Activated T-cell treated with anti-CD3 and anti-CD28 coated beads for 1 hour (primary cell): ENCODE data around the gene PACS2.
"Not testable (repeated sequence)": the region's sequence is repeated elsewhere in the genome, so short reads cannot be mapped to it uniquely, and the experiment has no call there.

Source experiments
- DNase-seq: peaks from one replicate; pipeline ENCODE4 v3.0.0-alpha.2; 2020; ENCODE audit warnings: low read depth

Gene PACS2

DNA sequence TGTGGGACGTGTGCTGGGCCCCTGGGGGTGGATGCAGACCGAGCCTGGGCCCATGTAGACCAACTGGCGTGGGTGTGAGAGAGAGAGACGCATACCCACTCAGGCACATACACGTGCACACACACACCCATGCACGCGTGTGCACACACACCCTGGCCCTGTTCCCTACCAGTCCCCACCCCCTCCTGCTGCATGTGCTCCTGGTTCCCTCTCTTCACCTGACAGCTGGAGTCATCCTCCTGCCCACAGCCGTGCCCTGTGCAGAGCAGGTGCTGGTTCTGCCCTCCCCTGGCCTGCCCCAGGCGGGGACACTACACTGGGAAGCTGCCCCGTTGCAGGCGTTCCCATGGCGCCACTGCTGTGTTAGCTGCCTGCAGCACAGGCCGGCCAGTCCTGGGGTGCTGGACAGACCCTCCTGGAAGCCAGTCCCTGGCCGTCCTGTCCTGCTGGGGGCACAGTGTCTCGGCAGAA is 18.5 kb downstream of the PACS2 start:
- no peak for DNase-seq

DNA sequence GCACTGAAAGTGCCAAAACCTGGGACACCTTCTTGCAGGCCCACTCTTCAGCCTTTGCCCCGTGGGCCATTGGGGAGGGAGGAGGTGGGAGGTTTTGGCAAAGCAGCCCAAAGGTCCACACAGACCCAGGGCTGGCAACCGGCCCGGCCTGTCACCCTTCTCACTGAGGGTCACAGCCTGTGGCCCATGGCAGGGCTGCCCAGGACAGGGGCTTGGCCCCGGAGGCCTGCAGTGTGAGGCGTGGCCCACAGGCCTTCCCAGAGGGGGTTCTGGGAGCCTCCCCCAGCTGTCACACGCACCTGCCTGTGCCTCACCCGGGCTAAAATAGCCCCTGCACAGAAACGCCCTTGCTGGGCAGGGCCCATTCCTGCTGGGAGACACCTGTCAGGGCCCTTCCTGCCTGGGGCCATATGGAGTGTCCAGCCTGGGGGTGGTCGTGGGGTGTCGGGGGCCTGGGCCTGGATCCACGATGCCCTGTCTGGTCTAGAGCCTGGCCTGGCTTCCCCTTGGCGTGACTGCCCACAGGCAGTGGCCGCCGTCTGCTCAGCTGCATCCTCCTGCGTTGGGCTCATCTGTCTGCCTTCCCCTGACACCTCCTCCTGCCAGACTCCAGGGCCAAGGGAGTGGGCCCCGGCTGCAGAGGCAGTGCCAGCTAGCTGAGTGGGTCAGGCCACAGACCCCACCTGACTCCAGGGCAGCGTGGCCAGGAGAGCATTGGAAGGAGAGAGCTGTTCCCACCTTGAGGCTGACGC is 19.2 kb downstream of the PACS2 start:
- DNase-seq: no peak

DNA sequence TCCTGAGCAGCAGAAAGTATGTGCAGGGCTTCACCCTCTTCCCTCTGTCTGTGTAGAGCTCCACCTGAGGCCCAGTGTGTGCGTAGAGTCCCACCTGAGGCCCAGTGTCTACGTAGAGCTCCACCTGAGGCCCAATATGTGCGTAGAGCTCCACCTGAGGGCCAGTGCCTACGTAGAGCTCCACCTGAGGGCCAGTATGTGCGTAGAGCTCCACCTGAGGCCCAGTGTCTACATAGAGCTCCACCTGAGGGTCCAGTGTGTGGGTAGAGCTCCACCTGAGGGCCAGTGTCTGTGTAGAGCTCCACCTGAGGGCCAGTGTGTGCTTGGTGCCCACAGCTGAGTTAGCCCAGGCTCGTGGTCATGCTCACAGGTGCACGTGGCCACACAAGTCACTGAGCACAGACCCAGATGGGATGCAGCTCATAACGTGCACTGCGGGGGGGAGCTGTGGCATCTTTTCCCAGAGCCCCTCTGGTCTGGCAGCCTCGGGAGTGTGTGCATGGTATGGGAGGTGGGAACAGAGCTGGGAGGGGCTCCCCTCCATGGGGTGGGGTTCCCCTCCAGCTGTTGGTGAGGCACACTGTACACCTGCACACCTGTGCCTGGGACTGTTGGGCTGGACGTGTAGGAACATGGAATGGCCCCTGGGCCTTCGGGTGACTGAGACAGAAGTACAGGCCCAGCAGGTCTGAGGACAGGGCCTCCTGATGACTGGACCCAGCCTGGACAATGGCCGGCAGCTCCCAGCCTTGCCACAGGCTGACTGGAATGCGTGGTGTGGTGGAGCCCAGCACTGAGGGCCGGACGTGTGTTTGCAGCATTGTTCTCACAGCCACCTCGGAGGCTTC is 20.1 kb downstream of the PACS2 start:
- no peak for DNase-seq

DNA sequence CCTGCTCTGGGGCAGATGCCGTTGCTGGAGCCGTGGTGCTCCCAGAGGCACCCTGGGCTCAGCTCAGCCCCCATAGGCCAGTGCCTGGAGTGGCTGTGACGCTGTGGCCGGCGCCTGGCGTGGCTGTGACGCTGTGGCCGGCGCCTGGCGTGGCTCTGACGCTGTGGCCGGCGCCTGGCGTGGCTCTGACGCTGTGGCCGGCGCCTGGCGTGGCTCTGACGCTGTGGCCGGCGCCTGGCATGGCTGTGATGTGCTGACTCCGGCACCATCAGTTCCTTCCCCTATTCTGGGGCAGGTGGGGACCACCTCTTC is 20.6 kb downstream of the PACS2 start:
- not testable (repeated sequence) for DNase-seq

DNA sequence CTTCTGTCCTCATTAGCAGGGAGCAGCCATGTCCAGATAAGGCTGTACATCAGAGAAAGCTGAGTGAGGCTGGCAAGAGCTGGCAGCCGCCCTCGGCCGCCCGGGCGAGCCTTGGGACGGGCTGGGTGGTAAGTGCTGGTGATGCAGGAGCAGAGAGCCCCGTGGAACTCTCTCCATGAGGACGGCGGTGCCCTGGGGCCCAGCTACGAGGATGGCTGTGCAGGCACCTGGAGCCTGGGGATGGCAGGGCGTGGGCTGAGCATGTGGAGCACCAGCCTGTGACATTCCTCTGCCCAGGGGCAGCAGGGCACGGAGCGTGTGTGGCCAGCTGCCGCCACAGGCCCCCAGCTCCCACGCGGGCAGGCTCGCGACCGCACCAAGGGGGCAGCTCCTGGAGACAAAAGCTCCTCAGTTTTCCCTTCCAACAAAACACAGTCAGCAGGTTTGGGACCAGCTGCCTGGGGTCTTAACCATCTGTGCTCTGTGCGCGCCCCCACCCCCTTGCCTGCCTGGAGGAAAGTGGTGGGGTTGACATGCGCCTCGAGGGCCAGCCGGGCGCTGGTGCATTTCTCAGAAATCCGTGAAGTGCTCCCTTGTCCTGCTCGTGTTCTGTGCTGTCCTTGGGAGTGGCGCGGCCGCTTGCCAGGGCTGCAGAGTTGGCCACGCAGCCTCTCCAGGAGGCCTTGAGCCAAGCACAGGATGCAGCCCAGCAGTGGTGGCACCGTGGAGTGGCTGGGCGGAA is 21.4 kb downstream of the PACS2 start:
- DNase-seq: no peak

DNA sequence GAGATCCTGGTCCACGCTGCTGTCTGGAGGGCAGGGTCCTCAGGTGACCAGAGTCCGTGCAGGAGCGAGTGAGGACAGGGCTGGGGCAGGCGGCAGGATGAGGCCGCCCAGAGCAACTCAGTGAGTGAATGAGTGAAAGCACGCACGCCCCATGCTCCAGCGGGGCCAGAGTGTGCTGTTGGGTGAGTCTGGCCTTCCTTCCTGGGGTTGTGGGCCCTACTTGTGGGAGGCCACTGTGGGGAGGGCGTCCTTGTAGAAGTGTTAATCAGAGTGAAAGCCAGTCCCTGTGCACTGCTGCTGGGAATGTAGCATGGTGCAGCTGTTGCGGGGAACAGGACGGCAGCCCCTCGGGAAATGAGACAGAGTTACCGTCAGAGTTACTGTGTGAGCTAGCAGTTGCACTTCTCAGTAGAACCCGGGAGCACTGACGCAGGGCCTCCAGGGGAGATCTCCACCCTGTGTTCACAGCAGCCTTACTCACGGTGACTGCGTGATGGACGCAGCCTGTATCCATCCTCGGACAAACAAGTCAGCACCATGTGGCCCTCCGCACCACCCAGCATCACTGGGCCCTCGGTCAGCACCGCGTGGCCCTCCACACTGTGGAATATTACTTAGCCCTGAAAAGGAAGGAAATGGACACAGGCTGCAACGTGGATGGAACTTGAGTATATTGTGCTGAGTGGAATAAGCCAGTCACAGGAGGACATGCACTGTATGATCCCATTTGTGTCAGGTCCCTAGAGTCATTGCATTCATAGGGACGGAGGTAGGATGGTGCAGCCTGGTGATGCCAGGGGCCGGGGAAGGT is 22.1 kb downstream of the PACS2 start:
- DNase-seq: no peak

DNA sequence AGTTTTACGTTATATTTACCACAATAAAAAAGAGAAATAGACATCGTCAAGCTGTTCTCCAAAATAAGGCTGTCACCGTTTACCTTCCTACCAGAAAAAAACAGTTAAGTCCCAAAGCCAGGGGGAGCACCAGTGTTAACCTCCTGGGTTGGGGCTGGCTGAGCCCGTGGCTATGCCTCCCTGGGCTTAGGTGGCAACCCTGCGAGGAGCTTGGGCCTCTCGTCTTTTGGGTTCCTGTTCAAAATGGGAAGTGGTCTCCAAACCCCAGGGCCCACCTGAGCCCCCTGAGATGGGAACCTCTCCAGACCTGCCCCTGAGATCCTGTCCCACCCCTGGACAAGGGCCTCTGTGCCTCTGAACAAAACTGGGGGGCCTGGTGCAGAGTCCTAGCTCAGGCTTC is 22.9 kb downstream of the PACS2 start:
- DNase-seq: no peak

DNA sequence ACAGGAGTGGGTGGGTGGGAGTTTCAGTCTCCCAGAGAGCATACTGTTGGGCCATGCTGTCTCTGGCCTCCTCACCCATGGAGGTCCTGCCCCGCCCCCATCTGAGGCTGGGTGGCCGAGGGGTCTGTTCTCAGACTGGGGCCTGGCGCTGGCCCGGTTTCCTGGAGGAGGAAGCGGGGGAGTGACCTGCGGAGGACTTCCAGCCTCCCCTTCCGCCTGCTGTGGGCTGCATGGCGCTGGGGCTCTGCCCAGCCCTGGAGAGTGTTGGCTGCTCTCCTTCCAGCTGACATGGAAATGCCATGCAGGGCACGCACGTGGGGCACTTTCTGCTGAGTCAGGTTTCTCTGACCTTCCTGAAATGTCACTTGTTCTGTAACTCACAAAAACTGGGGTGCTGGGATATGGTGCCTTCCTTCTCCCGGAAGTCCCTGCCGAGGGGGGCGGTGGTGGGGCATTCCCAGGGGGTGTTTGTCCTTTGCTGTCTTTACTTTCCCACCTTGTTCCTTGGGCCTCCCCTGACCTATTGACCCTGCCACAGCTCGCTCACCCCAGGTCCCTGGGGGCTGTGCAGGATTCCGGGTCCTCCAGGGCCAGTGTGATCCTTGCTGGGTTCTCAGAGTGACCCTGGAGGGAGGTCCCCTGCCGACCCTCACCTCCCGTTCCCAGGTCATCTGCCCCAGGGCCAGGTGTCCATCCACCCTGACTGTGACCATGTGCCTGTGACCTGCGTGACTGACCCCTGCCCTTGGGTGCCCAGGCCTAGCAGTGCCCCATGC is 23.6 kb downstream of the PACS2 start:
- DNase-seq: no peak

DNA sequence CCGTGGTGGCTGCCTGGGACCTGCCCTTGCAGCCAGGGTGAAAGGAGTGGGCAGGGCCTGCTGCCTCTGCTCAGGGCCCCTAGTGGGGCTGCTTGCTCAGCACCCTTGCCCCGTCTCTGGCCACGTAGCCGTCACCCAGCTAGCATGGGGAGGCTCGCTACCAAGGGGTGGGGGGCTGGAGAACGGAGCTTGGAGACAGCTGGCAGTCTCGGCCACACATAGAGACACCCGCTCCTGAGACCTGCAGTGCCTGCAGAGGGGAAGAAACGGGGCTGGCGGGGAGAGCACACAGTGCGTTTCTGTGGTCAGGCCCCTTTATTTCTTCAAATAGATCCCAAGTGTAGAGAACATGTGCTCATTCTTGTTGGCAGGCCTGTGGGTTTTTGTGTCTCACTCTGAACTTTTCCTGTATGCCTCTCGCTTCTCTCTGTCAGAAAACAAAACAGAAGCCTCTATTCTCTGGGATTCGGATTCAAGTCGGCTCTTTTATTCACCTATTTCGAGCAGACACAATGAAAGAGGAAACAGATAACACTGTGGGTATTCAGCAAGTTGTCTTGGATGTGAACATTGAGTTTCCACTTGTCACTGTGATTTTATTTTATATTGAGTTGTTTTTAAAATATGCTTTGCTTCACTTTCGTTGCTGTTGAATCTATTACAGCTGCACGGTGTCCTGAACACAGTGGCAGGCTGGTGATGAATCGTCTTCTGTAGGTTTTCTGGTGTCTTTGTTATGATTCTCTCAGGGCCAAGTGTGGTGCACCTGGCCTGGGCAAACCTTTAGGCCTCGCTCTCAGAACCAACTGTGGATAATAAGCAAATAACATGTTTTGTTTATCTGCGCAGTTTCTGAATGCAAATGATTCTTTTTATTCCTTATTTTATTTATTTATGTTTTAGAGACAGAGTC is 26.5 kb downstream of the PACS2 start:
- DNase-seq: no peak

DNA sequence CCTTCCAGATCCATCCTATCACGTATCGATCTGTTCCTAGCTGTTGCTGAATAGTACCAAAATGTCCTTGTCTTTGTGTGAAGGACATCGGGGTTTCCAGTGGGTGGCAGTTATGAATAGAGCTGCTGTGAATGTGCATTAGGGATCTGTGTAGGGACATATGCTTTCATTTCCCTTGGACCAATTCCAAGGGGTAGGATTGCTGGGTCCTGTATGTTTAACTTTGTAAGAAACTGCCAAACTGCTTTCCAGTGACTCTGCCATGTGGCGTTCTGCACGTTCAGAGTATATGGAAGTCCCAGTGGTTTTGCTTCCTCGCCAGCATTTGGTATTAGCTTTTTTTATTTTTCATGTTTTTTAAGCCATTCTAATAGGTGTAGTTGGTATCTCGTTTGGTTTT is 28.6 kb downstream of the PACS2 start:
- DNase-seq: no peak

DNA sequence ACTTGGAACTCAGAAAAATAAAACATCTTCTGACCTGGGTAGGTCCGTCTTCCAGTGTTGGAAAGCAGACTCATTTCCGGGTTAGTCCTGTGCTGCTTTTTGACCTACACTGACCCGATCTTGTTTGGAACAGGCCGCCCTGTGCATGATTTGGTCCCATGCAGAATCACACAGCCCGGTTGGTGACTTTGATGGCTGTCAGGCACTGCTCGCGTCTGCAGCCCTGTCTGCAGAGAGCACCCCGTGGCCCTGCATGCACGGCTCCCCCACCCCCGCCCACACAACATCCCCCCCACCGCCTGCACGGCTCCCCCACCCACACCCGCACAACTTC is 31.6 kb downstream of the PACS2 start:
- no peak for DNase-seq

DNA sequence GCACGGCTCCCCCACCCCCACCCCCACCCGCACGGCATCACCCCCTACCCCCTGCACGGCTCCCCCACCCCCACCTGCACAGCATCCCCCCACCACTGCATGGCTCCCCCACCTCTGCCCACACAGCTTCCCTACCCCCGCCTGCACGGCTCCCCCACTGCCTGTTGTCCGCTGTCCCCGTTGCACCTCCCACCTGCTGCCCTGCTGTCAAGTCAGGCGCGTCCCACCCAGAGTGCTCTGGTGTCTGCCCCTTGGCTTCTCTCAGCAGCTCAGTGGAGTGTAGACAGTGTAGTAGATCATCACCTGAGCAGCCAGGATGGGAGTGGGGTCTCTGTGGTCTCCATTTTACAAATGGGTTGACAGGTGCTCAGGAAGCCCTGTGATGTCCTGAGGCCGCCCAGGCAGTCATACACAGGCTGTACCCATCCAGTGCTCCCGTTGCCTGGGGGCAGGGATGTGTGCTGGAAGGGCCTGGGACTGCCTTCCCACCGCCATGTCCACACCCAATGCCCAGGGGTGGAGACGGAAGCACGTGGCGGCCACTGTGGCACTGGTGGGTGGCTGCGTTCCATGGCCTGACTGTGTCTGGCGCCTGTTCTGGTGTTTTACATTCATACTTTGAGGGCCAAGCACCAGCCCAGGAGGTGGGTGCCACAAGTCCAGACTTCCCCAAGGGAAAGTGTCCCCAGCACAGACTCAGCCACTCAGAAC is 32.5 kb downstream of the PACS2 start:
- no peak for DNase-seq

DNA sequence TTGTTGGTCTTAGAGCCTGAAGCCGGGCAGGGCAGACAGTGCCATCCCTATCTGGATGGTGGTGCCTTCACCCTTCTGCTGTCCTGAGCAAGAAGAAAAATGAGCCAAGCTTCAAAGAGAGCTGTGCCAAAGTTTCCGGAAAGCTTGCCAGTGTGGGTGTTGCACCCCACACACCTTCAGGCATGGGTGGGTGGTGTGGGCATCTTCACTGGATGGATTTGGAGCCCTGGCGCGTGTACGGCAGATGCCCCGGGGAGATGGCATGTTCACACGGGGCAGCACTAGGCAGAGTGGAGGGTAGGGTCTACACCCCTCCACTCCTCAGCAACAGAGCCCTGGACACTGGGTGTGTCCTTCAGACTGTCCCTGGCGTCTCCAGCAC is 33.0 kb downstream of the PACS2 start:
- no peak for DNase-seq

DNA sequence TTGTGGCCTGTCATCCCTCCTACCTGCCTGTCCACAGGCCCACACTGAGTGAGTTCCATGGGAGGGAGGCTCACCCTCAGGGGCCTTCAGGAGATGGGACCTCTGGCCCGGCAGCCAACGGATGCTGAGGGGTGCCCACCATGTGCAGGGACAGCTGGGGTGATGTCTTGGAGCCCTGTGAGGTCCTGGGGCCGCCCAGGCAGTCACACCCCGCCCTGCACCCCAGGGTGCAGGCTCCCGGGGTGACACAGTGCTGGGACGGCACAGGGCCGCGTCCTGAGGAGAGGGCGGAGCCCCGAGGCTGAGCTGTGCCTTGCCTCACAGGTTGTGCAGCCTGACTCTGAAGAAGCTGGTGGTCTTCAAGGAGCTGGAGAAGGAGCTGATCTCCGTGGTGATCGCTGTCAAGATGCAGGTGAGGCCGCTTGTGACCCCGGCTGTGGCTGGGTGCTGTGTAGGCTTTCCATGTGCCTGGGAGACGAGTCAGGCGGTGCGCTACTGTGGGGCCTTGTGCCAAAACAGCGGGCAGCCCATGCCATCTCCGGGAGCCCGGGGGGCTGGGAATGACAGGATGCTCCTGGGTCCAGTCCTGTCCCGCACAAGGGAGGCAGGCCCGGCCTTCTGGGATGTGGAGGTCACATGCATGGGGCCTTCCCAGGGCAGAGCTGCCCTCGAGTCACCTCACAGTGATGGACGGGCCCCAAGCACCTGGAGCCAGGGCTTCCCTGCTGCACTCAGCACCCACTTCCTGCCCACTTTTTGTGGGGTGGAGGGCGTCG is 33.8 kb downstream of the PACS2 start:
- no peak for DNase-seq

DNA sequence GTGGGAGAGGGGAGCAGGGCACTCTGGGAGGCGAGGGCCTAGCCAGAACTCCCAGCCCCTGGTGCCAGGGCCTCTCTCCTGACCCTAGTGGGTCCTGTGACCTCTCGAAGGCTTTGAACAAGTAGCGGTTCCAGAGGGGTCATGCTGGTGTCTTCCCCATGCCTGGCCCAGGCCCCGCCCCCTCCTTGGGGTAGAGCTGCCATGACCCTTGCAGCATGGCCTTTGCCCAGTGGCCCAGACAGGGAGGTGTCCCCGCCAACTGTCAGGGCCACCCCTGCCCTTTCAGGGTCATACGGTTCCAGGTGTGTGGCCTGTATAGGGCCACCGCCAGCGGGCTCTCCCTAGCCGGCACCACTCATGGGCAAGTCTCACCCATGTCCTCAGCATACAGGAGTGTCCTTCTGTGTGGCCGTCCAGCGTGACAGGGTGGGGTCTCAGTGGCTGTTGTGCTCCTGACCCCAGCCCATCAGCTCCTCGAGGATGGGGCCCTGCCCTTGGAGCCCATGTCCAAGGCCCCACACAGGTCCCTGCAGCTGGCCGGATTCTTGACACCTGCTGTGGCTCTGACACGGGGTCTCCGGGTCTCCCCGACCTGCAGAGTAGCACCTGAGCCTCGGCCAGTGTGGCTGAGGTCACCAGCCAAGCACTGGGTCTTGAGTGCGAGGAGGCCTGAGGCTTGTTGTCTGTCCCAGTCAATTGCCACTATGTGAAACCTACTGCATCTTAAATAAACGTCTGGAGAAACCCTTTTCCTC is 34.6 kb downstream of the PACS2 start:
- no peak for DNase-seq

DNA sequence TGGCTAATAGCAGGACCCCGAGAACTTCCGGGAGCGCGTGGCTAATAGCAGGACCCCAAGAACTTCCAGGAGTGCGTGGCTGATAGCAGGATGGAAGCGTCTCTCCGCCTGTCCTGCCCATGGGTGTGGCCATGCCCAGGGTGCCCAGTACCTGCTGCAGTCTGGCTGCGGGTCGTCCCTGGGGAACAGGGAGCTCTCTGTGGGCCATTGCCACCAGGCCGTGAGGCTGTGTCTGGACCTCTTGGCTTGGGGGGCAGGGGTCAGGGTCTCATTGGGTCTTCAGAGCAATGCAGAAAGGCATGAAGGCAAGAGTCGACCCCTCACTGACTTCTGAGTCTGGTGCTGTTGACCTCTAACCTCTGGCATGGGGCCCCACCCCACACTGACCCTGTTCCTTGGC is 35.4 kb downstream of the PACS2 start:
- DNase-seq: no peak

DNA sequence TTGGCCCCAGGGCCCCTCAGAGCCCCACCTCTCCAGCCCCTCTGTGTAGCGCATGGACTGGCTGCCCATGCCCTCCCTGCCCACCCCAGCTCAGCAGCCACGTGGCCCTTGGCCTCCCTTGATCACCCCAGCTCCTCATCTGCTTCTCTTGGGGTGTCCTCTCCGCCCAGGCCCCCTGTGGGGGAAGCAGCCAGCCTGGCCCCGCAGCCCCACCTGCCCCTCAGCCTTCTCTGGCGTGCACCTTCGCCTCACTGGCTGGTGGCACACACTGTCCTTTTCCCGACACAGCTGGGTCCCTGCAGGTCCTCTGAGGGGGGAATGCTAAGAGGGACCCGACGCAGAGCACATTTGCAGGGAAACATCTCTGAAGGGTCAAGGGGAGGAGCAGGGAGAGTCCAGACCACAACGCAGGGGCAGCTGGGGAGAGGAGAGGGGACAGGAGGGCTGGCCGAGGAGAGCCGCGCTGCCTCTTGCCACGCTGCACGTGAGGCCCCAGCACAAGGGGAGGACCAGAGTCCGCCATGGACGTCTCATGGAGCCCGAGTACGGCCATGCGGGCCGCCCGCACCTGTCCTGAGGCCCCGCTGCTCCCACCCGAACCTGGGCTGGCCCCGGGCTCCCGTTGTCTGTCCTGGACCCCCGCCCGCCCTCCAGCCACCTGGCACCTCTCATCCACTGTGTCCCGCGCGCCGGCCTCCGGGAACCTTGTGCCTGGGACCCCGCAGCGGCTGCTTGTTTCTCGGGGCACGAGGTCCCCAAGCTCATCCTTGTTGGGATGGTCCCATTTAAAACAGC is 36.1 kb downstream of the PACS2 start:
- DNase-seq: no peak
